MM.1S (cell line): ENCODE results near the gene ZNF362.

ENCODE experiments used
- DNase-seq: peaks from one replicate; pipeline ENCODE4 v3.0.0-alpha.2; 2015
- H2AFZ ChIP-seq: fragments of 300-600 bp; sonication (generic); 2 replicates; pipeline ENCODE4 v1.6.0; 2016; ENCODE audit warnings: antibody characterized with exemption, low read length
- H3F3A ChIP-seq: fragments of 300-600 bp; sonication (generic); 2 replicates; pipeline ENCODE4 v1.6.1; 2016; ENCODE audit warnings: mild to moderate bottlenecking, antibody characterized with exemption, low read length, moderate library complexity, mixed read lengths; ENCODE audit not compliant: insufficient read depth
- H3K27ac ChIP-seq: fragments of 300-600 bp; sonication (generic); 2 replicates; pipeline ENCODE4 v1.5.1; 2016; ENCODE audit warnings: mild to moderate bottlenecking, low read length
- H3K27me3 ChIP-seq: fragments of 300-600 bp; sonication (generic); replicated peaks from 2 replicates; pipeline ENCODE4 v1.6.0; 2016; ENCODE audit warnings: low read length; ENCODE audit not compliant: insufficient read depth
- H3K36me3 ChIP-seq: fragments of 300-600 bp; sonication (generic); replicated peaks from 2 replicates; pipeline ENCODE4 v1.6.1; 2016; ENCODE audit warnings: mild to moderate bottlenecking, low read length, mixed read lengths; ENCODE audit not compliant: insufficient read depth
- H3K4me1 ChIP-seq: fragments of 300-600 bp; sonication (generic); 2 replicates; pipeline ENCODE4 v1.6.1; 2016; ENCODE audit warnings: low read length, mixed read lengths
- H3K4me2 ChIP-seq: fragments of 300-600 bp; sonication (generic); 2 replicates; pipeline ENCODE4 v1.6.0; 2016; ENCODE audit warnings: low read depth, low read length
- H3K4me3 ChIP-seq: fragments of 300-600 bp; sonication (generic); 2 replicates; pipeline ENCODE4 v1.5.1; 2016; ENCODE audit warnings: low read length, mixed read lengths
- H3K79me2 ChIP-seq: fragments of 300-600 bp; sonication (generic); 2 replicates; pipeline ENCODE4 v1.6.1; 2016; ENCODE audit warnings: mixed run types, low read length, mixed read lengths
- H3K9ac ChIP-seq: fragments of 300-600 bp; sonication (generic); 2 replicates; pipeline ENCODE4 v1.6.1; 2016; ENCODE audit warnings: low read length, mixed read lengths
- H3K9me2 ChIP-seq: fragments of 300-600 bp; sonication (generic); replicated peaks from 2 replicates; pipeline ENCODE4 v1.6.1; 2016; ENCODE audit warnings: mild to moderate bottlenecking, low read length, mixed read lengths; ENCODE audit not compliant: insufficient read depth
- H3K9me3 ChIP-seq: fragments of 300-600 bp; sonication (generic); replicated peaks from 2 replicates; pipeline ENCODE4 v1.6.1; 2016; ENCODE audit warnings: mild to moderate bottlenecking, low read length, mixed read lengths; ENCODE audit not compliant: insufficient read depth
- H4K20me1 ChIP-seq: fragments of 300-600 bp; sonication (generic); 2 replicates; pipeline ENCODE4 v1.6.1; 2016; ENCODE audit warnings: mild to moderate bottlenecking, low read length, moderate library complexity, mixed read lengths; ENCODE audit not compliant: insufficient read depth
- EZH2 ChIP-seq: fragments of 300-600 bp; sonication (generic); optimal IDR thresholded peaks from 2 replicates; pipeline ENCODE3; 2017; ENCODE audit warnings: low read depth, mild to moderate bottlenecking, antibody characterized with exemption, low read length, mixed read lengths
- EZH2phosphoT487 ChIP-seq: fragments of 300-600 bp; sonication (generic); IDR thresholded peaks from 2 replicates; pipeline ENCODE4 v1.6.1; 2018; ENCODE audit warnings: antibody characterized with exemption, low read length
- TF ChIP-seq, protein P1 (sequence below): fragments of 300-600 bp; sonication (generic); IDR thresholded peaks from 2 replicates; pipeline ENCODE4 v1.5.1; 2016; ENCODE audit warnings: antibody characterized with exemption, low read length, mixed read lengths

Gene ZNF362

DNA sequence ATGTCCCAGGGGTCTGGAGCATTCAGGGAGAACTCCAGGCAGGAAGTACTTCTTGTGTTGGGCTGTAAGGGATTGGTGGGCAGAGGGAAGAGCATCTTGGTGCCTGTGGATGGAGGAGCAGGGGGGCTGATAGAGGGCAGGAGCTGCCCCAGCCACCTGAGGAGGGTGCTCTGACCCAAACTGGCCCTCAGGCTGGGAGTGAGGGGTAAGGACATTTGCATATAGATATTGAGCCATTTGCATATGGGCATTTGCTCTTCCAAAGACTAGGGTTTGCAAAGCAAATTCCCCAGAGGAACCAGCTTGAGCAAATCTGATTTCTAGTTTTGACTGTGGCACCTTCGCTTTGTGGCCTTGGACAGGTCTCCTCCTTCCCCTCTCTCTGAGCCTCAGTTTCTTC is 18.2 kb downstream of the ZNF362 start:
- no peak for DNase-seq
- H3F3A ChIP-seq = no peaks in the 10 kb centered on the region
- no peaks in the 10 kb centered on the region for H3K9me2 ChIP-seq
- H3K36me3 ChIP-seq = no peaks in the 10 kb centered on the region
- H3K9me3 ChIP-seq = no peaks in the 10 kb centered on the region
- no peaks in the 10 kb centered on the region for H3K27me3 ChIP-seq
- H3K4me3 ChIP-seq = no peak overlapping the region
- H3K9ac ChIP-seq = no peak overlapping the region
- H3K79me2 ChIP-seq = no peaks in the 10 kb centered on the region
- no peak overlapping the region for H2AFZ ChIP-seq
- H3K4me2 ChIP-seq = no peak overlapping the region
- TF ChIP-seq EZH2 (no peak), EZH2phosphoT487 (no peak)
- TF ChIP-seq, protein P1, sequence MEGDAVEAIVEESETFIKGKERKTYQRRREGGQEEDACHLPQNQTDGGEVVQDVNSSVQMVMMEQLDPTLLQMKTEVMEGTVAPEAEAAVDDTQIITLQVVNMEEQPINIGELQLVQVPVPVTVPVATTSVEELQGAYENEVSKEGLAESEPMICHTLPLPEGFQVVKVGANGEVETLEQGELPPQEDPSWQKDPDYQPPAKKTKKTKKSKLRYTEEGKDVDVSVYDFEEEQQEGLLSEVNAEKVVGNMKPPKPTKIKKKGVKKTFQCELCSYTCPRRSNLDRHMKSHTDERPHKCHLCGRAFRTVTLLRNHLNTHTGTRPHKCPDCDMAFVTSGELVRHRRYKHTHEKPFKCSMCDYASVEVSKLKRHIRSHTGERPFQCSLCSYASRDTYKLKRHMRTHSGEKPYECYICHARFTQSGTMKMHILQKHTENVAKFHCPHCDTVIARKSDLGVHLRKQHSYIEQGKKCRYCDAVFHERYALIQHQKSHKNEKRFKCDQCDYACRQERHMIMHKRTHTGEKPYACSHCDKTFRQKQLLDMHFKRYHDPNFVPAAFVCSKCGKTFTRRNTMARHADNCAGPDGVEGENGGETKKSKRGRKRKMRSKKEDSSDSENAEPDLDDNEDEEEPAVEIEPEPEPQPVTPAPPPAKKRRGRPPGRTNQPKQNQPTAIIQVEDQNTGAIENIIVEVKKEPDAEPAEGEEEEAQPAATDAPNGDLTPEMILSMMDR = no peak
- H3K27ac ChIP-seq = no peak overlapping the region
- no peaks in the 10 kb centered on the region for H3K4me1 ChIP-seq
- H4K20me1 ChIP-seq = no peaks in the 10 kb centered on the region

GRCh38 chr1:33275195-33275594 is 18.9 kb downstream of the ZNF362 start:
- Histone ChIP-seq H3K9me2 (no peaks in the 10 kb centered on the region), H3K27me3 (no peaks in the 10 kb centered on the region), H3K9me3 (no peaks in the 10 kb centered on the region), H3F3A (no peaks in the 10 kb centered on the region), H3K79me2 (no peaks in the 10 kb centered on the region), H3K4me3 (no peak overlapping the region), H3K27ac (no peak overlapping the region), H4K20me1 (no peaks in the 10 kb centered on the region), H3K4me2 (no peak overlapping the region), H2AFZ (no peak overlapping the region), H3K9ac (no peak overlapping the region), H3K4me1 (no peaks in the 10 kb centered on the region), H3K36me3 (no peaks in the 10 kb centered on the region)
- TF ChIP-seq EZH2 (no peak), EZH2phosphoT487 (no peak)
- TF ChIP-seq, protein P1 = no peak
- no peak for DNase-seq

DNA sequence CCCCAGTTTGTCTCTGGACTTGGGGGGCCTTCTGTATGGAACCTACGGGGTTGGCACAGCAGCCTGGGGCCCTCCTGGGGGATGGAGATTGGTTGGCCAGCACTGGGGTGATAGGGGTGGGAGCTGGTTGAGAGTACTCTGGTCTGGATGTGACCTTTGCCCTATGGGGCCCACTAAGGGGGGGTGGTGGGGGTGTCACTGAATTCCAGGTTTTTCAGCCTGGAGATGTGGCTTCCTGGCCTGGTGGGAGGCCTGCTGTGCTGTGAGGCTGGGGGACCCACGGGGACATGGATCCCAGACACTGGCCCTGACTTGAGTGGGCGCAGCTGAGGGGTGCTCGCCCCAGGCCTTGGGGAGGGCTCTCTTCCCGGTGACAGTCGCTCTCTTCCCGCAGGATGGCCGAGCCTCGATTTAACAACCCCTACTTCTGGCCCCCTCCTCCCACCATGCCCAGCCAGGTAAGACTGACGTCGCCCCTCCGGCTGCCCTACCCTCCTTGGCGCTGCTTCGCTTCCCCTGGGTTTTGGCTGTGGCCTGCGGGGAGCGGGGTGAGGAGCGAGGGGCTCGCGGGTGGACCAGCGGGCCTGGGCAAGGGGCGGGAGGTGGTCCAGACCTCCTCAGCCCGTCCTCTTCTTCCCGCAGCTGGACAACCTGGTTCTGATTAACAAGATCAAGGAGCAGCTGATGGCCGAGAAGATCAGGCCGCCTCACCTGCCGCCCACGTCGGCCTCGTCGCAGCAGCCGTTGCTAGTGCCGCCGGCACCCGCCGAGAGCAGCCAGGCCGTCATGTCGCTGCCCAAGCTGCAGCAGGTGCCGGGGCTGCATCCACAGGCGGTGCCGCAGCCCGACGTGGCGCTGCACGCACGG is 19.6 kb downstream of the ZNF362 start:
- no peaks in the 10 kb centered on the region for H3K9me2 ChIP-seq
- H3K27me3 ChIP-seq = no peaks in the 10 kb centered on the region
- TF ChIP-seq, protein P1 = no peak
- no peak for TF ChIP-seq EZH2
- TF ChIP-seq EZH2phosphoT487 = no peak
- no peak overlapping the region for H3K9ac ChIP-seq
- H3K4me3 ChIP-seq = no peak overlapping the region
- H3K4me2 ChIP-seq = no peak overlapping the region
- H3K4me1 ChIP-seq = no peaks in the 10 kb centered on the region
- no peaks in the 10 kb centered on the region for H3K79me2 ChIP-seq
- no peaks in the 10 kb centered on the region for H3K9me3 ChIP-seq
- DNase-seq = no peak
- no peaks in the 10 kb centered on the region for H3F3A ChIP-seq
- H3K27ac ChIP-seq = no peak overlapping the region
- no peak overlapping the region for H2AFZ ChIP-seq
- no peaks in the 10 kb centered on the region for H3K36me3 ChIP-seq
- H4K20me1 ChIP-seq = no peaks in the 10 kb centered on the region
